Stimulated activated CD4-positive, alpha-beta T cell treated with anti-CD3 and anti-CD28 coated beads, TNF-alpha, amount 100 ng/mL, for 48 hours (primary cell): ENCODE data around the gene SP140.
"Not testable (repeated sequence)": the region's sequence is repeated elsewhere in the genome, so short reads cannot be mapped to it uniquely, and the experiment has no call there.

Source experiments
- DNase-seq, 3 donors: peaks; one replicate each; pipeline ENCODE4 v3.0.0-alpha.2; 2020; ENCODE audit warnings: low read depth in 3 of 3

SP140 gene

GRCh38 chr2:230326453-230327417, 101.2 kb downstream of the SP140 start, which contains the start of gene SP140L:
Gene SP140L (plus strand): TSS chr2:230327193. CDS start chr2:230327270, 77 bp downstream.
- peak; percentile 47 to 74 (median 68) for DNase-seq

- DNase-seq: no peak
Observed at GRCh38 chr2:230327418-230328154, 102.0 kb downstream of the SP140 start.

- no peak for DNase-seq
Observed at GRCh38 chr2:230328155-230328458, 102.6 kb downstream of the SP140 start.

GRCh38 chr2:230329946-230330605, 104.5 kb downstream of the SP140 start:
- no peak for DNase-seq

GRCh38 chr2:230330725-230331124, 105.2 kb downstream of the SP140 start:
- DNase-seq: no peak

GRCh38 chr2:230335461-230335863, 109.9 kb downstream of the SP140 start:
- no peak for DNase-seq

GRCh38 chr2:230335864-230336506, 110.4 kb downstream of the SP140 start:
- DNase-seq: no peak

GRCh38 chr2:230341936-230342528, 116.5 kb downstream of the SP140 start:
- not testable (repeated sequence) for DNase-seq

GRCh38 chr2:230343041-230343624, 117.6 kb downstream of the SP140 start:
- DNase-seq: not testable (repeated sequence)

GRCh38 chr2:230343747-230344146, 118.2 kb downstream of the SP140 start:
- DNase-seq: no peak

GRCh38 chr2:230346465-230346864, 120.9 kb downstream of the SP140 start:
- no peak for DNase-seq

- no peak for DNase-seq
Observed at GRCh38 chr2:230346921-230347533, 121.5 kb downstream of the SP140 start.

GRCh38 chr2:230347659-230348305, 122.2 kb downstream of the SP140 start:
- DNase-seq: no peak

GRCh38 chr2:230348787-230349186, 123.3 kb downstream of the SP140 start:
- no peak for DNase-seq

GRCh38 chr2:230356084-230356483, 130.5 kb downstream of the SP140 start:
- DNase-seq: no peak

GRCh38 chr2:230358305-230358704, 132.8 kb downstream of the SP140 start:
- DNase-seq: no peak

GRCh38 chr2:230360028-230360427, 134.5 kb downstream of the SP140 start:
- DNase-seq: no peak

- no peak for DNase-seq
Observed at GRCh38 chr2:230362030-230362691, 136.6 kb downstream of the SP140 start.
